SU-DHL-6 (cell line): ENCODE results near the gene CLINT1.

ENCODE experiments used
- H2AFZ ChIP-seq: fragments of 200-600 bp; sonication (generic); 2 replicates; pipeline ENCODE4 v1.6.1; 2014; ENCODE audit warnings: low read depth, mild to moderate bottlenecking, moderate library complexity, mixed read lengths, antibody characterized with exemption, low read length; ENCODE audit not compliant: severe bottlenecking
- H3F3A ChIP-seq: fragments of 200-600 bp; shearing (Covaris generic); 2 replicates; pipeline ENCODE4 v1.6.0; 2016; ENCODE audit warnings: antibody characterized with exemption, mild to moderate bottlenecking; ENCODE audit not compliant: insufficient read depth
- H3K27ac ChIP-seq: fragments of 200-600 bp; sonication (generic); 2 replicates; pipeline ENCODE4 v1.5.1; 2016; ENCODE audit warnings: low read depth, mild to moderate bottlenecking, low read length, moderate library complexity, mixed read lengths
- H3K27me3 ChIP-seq: fragments of 200-600 bp; sonication (generic), shearing (Covaris generic); 2 replicates; pipeline ENCODE4 v1.6.0; 2014; ENCODE audit warnings: mild to moderate bottlenecking, low read length
- H3K36me3 ChIP-seq: fragments of 200-600 bp; sonication (generic); 2 replicates; pipeline ENCODE4 v1.6.1; 2014; ENCODE audit warnings: mild to moderate bottlenecking, low read length, mixed read lengths
- H3K4me2 ChIP-seq: fragments of 300-600, 200-600 bp; shearing (Covaris generic), sonication (generic); 2 replicates; pipeline ENCODE4 v1.6.0; 2014; ENCODE audit warnings: low read length, low read depth, mild to moderate bottlenecking; ENCODE audit not compliant: poor library complexity, severe bottlenecking
- H3K4me3 ChIP-seq: fragments of 200-600 bp; sonication (generic); 2 replicates; pipeline ENCODE4 v1.5.1; 2014; ENCODE audit warnings: antibody characterized with exemption, low read length, mild to moderate bottlenecking, mixed read lengths; ENCODE audit not compliant: insufficient read depth, poor library complexity, severe bottlenecking
- H3K79me2 ChIP-seq: fragments of 200-600 bp; sonication (generic); 2 replicates; pipeline ENCODE4 v1.6.1; 2014; ENCODE audit warnings: mild to moderate bottlenecking, low read length, moderate library complexity; ENCODE audit not compliant: insufficient read depth
- H3K9ac ChIP-seq: fragments of 200-600 bp; sonication (generic); 2 replicates; pipeline ENCODE4 v1.7.0; 2014; ENCODE audit warnings: mild to moderate bottlenecking, low read length
- H3K9me2 ChIP-seq: fragments of 200-600 bp; sonication (generic); replicated peaks from 2 replicates; pipeline ENCODE4 v1.6.1; 2014; ENCODE audit warnings: low read length; ENCODE audit not compliant: insufficient read depth
- H3K9me3 ChIP-seq: fragments of 200-600 bp; sonication (generic); 2 replicates; pipeline ENCODE4 v1.6.1; 2014; ENCODE audit warnings: low read length, mixed read lengths; ENCODE audit not compliant: insufficient read depth
- H4K20me1 ChIP-seq: fragments of 200-600 bp; sonication (generic); 2 replicates; pipeline ENCODE4 v1.6.1; 2014; ENCODE audit warnings: low read depth, mild to moderate bottlenecking, antibody characterized with exemption, low read length, moderate library complexity, mixed read lengths
- CTCF ChIP-seq: fragments of 200-600 bp; sonication (generic); IDR thresholded peaks from one replicate; pipeline ENCODE4 v1.5.1; 2017; ENCODE audit warnings: antibody characterized with exemption, mild to moderate bottlenecking, low read length, moderate library complexity; ENCODE audit not compliant: insufficient read depth, poor library complexity, severe bottlenecking
- EZH2phosphoT487 ChIP-seq: fragments of 200-600 bp; sonication (generic), shearing (Covaris generic); conservative IDR thresholded peaks from 2 replicates; pipeline ENCODE4 v1.6.1; 2018; ENCODE audit warnings: mild to moderate bottlenecking, antibody characterized with exemption, low read length, moderate library complexity, mixed read lengths

The CLINT1 gene

GRCh38 chr5:157867751-157868387 lies 8.9 kb upstream of the CLINT1 start:
- no peaks in the 10 kb centered on the region for H3F3A ChIP-seq
- no peaks in the 10 kb centered on the region for H3K79me2 ChIP-seq
- no peak overlapping the region for H2AFZ ChIP-seq

GRCh38 chr5:157866536-157866935 lies 7.6 kb upstream of the CLINT1 start:
- no peaks in the 10 kb centered on the region for H3K9me2 ChIP-seq
- H3K9me3 ChIP-seq, result no peaks in the 10 kb centered on the region
- H3K27ac ChIP-seq, result no peak overlapping the region
- H3K4me2 ChIP-seq, result no peak overlapping the region
- H2AFZ ChIP-seq, result no peak overlapping the region
- H3F3A ChIP-seq, result no peaks in the 10 kb centered on the region
- TF ChIP-seq CTCF, result no peak
- TF ChIP-seq EZH2phosphoT487, result no peak
- no peaks in the 10 kb centered on the region for H3K27me3 ChIP-seq
- H3K79me2 ChIP-seq, result no peaks in the 10 kb centered on the region
- H3K9ac ChIP-seq, result no peak overlapping the region
- H3K4me3 ChIP-seq, result no peak overlapping the region
- no peaks in the 10 kb centered on the region for H3K36me3 ChIP-seq
- no peaks in the 10 kb centered on the region for H4K20me1 ChIP-seq

More at GRCh38 chr5:157867751-157868387, 8.9 kb upstream of the CLINT1 start:
- Histone ChIP-seq H3K4me2 (no peak overlapping the region), H3K9me2 (no peaks in the 10 kb centered on the region), H3K4me3 (no peak overlapping the region), H3K27ac (no peak overlapping the region), H3K9me3 (no peaks in the 10 kb centered on the region), H4K20me1 (no peaks in the 10 kb centered on the region), H3K36me3 (no peaks in the 10 kb centered on the region), H3K27me3 (no peaks in the 10 kb centered on the region), H3K9ac (no peak overlapping the region)
- no peak for TF ChIP-seq CTCF
- no peak for TF ChIP-seq EZH2phosphoT487

GRCh38 chr5:157865781-157866180 lies 6.8 kb upstream of the CLINT1 start:
- H4K20me1 ChIP-seq, result no peaks in the 10 kb centered on the region
- no peaks in the 10 kb centered on the region for H3K9me3 ChIP-seq
- H2AFZ ChIP-seq, result no peak overlapping the region
- H3F3A ChIP-seq, result no peaks in the 10 kb centered on the region
- TF ChIP-seq CTCF (no peak), EZH2phosphoT487 (no peak)
- H3K36me3 ChIP-seq, result no peaks in the 10 kb centered on the region
- H3K27me3 ChIP-seq, result no peaks in the 10 kb centered on the region
- H3K4me3 ChIP-seq, result no peak overlapping the region
- no peak overlapping the region for H3K9ac ChIP-seq
- H3K9me2 ChIP-seq, result no peaks in the 10 kb centered on the region
- H3K4me2 ChIP-seq, result no peak overlapping the region
- H3K27ac ChIP-seq, result no peak overlapping the region
- no peaks in the 10 kb centered on the region for H3K79me2 ChIP-seq
